Osteoblast (primary cell): ENCODE data around the gene STAM2. TPM values are rescaled to one million over a fixed set of nuclear protein-coding genes. Genes with fewer than 3 reads are reported as not detected.
A peak's percentile ranks its signal among the peaks of the same experiment; 100 is the strongest.
"Not testable (repeated sequence)": the region's sequence is repeated elsewhere in the genome, so short reads cannot be mapped to it uniquely, and the experiment has no call there.

Experiments used
- DNase-seq: peaks from one replicate; pipeline ENCODE4 v3.0.0; 2011; ENCODE audit warnings: low spot score, mixed read lengths; ENCODE audit not compliant: insufficient read length; ENCODE audit errors: missing footprints
- H2AFZ ChIP-seq: 2 replicates; pipeline ENCODE4 v1.6.0; 2011; ENCODE audit warnings: mild to moderate bottlenecking, low read length
- H3K27ac ChIP-seq: 2 replicates; pipeline ENCODE4 v1.5.1; 2011; ENCODE audit warnings: mild to moderate bottlenecking, low read depth, low read length, moderate library complexity
- H3K27me3 ChIP-seq: 2 replicates; pipeline ENCODE4 v1.6.0; 2012; ENCODE audit warnings: mild to moderate bottlenecking, control low read depth, inconsistent platforms, low read length, moderate library complexity; ENCODE audit not compliant: insufficient read depth
- H3K36me3 ChIP-seq: 2 replicates; pipeline ENCODE4 v1.5.1; 2011; ENCODE audit warnings: mild to moderate bottlenecking, low read length, control low read depth, moderate library complexity; ENCODE audit not compliant: insufficient read depth
- H3K4me1 ChIP-seq: 2 replicates; pipeline ENCODE4 v1.5.1; 2011; ENCODE audit warnings: mild to moderate bottlenecking, low read length, control low read depth, moderate library complexity; ENCODE audit not compliant: insufficient read depth
- H3K4me2 ChIP-seq: 2 replicates; pipeline ENCODE4 v1.6.0; 2011; ENCODE audit warnings: mild to moderate bottlenecking, low read length; ENCODE audit not compliant: insufficient read depth
- H3K4me3 ChIP-seq: fragments of 200-600 bp; sonication (generic); 3 replicates; pipeline ENCODE4 v1.5.1; 2012; ENCODE audit warnings: mild to moderate bottlenecking, low read length, inconsistent platforms; ENCODE audit not compliant: insufficient read depth
- H3K79me2 ChIP-seq: 2 replicates; pipeline ENCODE4 v1.6.0; 2012; ENCODE audit warnings: mild to moderate bottlenecking, low read length, control low read depth, inconsistent platforms; ENCODE audit not compliant: insufficient read depth
- H3K9me3 ChIP-seq: 2 replicates; pipeline ENCODE4 v1.5.1; 2011; ENCODE audit warnings: low read depth, low read length, control low read depth
- H4K20me1 ChIP-seq: 2 replicates; pipeline ENCODE4 v1.6.0; 2012; ENCODE audit warnings: mild to moderate bottlenecking, low read length, control low read depth; ENCODE audit not compliant: insufficient read depth
- CTCF ChIP-seq: IDR thresholded peaks from 2 replicates; pipeline ENCODE4 v1.5.1; 2011; ENCODE audit warnings: mild to moderate bottlenecking, low read depth, low read length, moderate library complexity; ENCODE audit errors: extremely low read depth
- total RNA-seq: library from RNA; depleted of rRNA; stranded (reverse); fragments of >200 nt; gene quantifications from 2 replicates; pipeline ENCODE4 v1.2.3, GENCODE V29; 2012

The STAM2 gene
- total RNA-seq, 1 donor: 52.5 TPM

DNA sequence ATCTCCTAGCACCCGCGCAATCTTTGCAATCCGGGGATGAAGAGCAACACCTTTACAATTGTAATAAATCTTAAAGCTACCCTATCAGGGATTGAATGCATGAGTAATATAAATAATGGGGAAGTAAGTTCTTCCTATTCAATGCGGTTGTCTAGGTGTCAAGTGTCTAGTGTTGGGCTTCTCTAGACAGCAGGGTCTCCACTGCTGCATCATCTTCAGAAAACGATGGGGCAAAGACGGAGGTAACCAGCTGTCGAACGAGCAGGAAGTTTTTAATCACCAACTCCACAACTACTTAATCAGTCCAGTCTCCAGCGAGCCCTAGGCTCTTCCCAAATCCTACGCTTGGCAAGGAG is 573 bp downstream of the STAM2 start:
- H3K36me3 ChIP-seq: no peaks in the 10 kb centered on the region
- no peaks in the 10 kb centered on the region for H3K27me3 ChIP-seq
- peak overlapping the region; percentile 93 for H2AFZ ChIP-seq
- peaks cover 21% of the 10 kb centered on the region for H3K4me1 ChIP-seq
- peak overlapping the region; percentile 99 for H3K27ac ChIP-seq
- no peak for DNase-seq
- H3K9me3 ChIP-seq: no peaks in the 10 kb centered on the region
- H3K4me2 ChIP-seq: peak overlapping the region; percentile 88
- peaks cover 10% of the 10 kb centered on the region for H4K20me1 ChIP-seq
- peaks cover 49% of the 10 kb centered on the region for H3K79me2 ChIP-seq
- TF ChIP-seq CTCF: no peak
- peak overlapping the region; percentile 92 for H3K4me3 ChIP-seq

- Histone ChIP-seq H4K20me1 (peaks cover 10% of the 10 kb centered on the region), H3K4me2 (peak overlapping the region; percentile 88), H3K27ac (peak overlapping the region; percentile 99), H2AFZ (peak overlapping the region; percentile 93), H3K4me1 (peaks cover 21% of the 10 kb centered on the region), H3K9me3 (no peaks in the 10 kb centered on the region), H3K4me3 (peak overlapping the region; percentile 92), H3K79me2 (peaks cover 54% of the 10 kb centered on the region), H3K36me3 (no peaks in the 10 kb centered on the region), H3K27me3 (no peaks in the 10 kb centered on the region)
- no peak for TF ChIP-seq CTCF
- DNase-seq: no peak
Observed at GRCh38 chr2:152174574-152174973, 989 bp downstream of the STAM2 start.

GRCh38 chr2:152173831-152174230 is 1.7 kb downstream of the STAM2 start:
- Histone ChIP-seq H4K20me1 (peaks cover 10% of the 10 kb centered on the region), H3K4me1 (peaks cover 21% of the 10 kb centered on the region), H3K27ac (no peak overlapping the region), H3K79me2 (peaks cover 61% of the 10 kb centered on the region), H3K4me2 (peak overlapping the region; percentile 88), H3K27me3 (no peaks in the 10 kb centered on the region), H2AFZ (no peak overlapping the region), H3K4me3 (no peak overlapping the region), H3K36me3 (no peaks in the 10 kb centered on the region), H3K9me3 (no peaks in the 10 kb centered on the region)
- DNase-seq: no peak
- no peak for TF ChIP-seq CTCF

DNA sequence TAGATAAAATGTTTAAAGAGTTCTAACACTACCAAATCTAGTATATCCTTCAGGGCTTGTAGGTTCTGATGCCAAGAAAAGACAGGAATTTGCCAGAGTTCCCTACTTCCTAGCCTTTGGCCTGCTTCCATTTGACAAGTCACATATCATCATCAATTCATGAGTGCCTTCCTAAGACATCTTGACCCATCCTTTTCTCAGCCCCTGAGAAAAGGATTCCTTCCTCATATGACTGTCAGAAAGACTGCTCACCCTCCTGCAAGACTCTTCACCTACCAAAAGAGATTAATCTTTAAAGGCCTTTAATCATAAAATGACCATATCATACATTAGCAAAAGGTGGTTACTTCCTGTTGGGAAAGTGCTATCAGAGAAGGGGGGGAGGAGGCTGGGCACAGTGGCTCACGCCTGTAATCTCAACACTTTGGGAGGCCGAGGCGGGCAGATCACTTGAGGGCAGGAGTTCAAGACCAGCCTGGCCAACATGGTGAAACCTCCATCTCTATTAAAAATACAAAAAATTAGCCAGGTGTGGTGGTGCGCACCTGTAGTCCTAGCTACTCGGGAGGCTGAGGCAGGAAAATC is 3.3 kb downstream of the STAM2 start:
- peaks cover 75% of the 10 kb centered on the region for H3K79me2 ChIP-seq
- not testable (repeated sequence) for H3K9me3 ChIP-seq, H3K4me3 ChIP-seq, DNase-seq, H2AFZ ChIP-seq, H3K27me3 ChIP-seq, H3K36me3 ChIP-seq
- H3K27ac ChIP-seq: peak overlapping the region; percentile 0
- peaks cover 23% of the 10 kb centered on the region for H3K4me1 ChIP-seq
- peak overlapping the region; percentile 28 for H3K4me2 ChIP-seq
- H4K20me1 ChIP-seq: peaks cover 10% of the 10 kb centered on the region
